Endodermal cell (in vitro differentiated cells): ENCODE data around the gene S1PR2. TPM values are rescaled to one million over a fixed set of nuclear protein-coding genes. Genes with fewer than 3 reads are reported as not detected.
A peak's percentile ranks its signal among the peaks of the same experiment; 100 is the strongest.

Source experiments
- DNase-seq: peaks from one replicate; pipeline ENCODE4 v3.0.0-alpha.2; 2017
- H3K27ac ChIP-seq: 2 replicates; pipeline ENCODE4 v1.5.1; 2013; ENCODE audit warnings: mild to moderate bottlenecking, low read depth, low read length, moderate library complexity
- H3K27me3 ChIP-seq: 2 replicates; pipeline ENCODE4 v1.6.1; 2013; ENCODE audit warnings: mild to moderate bottlenecking, low read length, moderate library complexity; ENCODE audit not compliant: insufficient read depth, control insufficient read depth, poor library complexity, severe bottlenecking
- H3K36me3 ChIP-seq: 2 replicates; pipeline ENCODE4 v1.7.0; 2013; ENCODE audit warnings: mild to moderate bottlenecking, low read length, moderate library complexity; ENCODE audit not compliant: control insufficient read depth, insufficient read depth
- H3K4me1 ChIP-seq: one replicate; pipeline ENCODE4 v1.7.0; 2013; ENCODE audit warnings: low read length; ENCODE audit not compliant: control insufficient read depth, insufficient read depth
- H3K4me3 ChIP-seq: 2 replicates; pipeline ENCODE4 v1.5.1; 2013; ENCODE audit warnings: mild to moderate bottlenecking, low read length, moderate library complexity
- H3K9ac ChIP-seq: 2 replicates; pipeline ENCODE4 v1.6.1; 2013; ENCODE audit warnings: mild to moderate bottlenecking, low read length, moderate library complexity; ENCODE audit not compliant: poor library complexity, severe bottlenecking; ENCODE audit errors: extremely low read depth
- H3K9me3 ChIP-seq: 2 replicates; pipeline ENCODE4 v1.6.1; 2013; ENCODE audit warnings: mild to moderate bottlenecking, low read length, moderate library complexity; ENCODE audit not compliant: control insufficient read depth
- H3K27ac Mint-ChIP-seq: 2 replicates; pipeline ENCODE4 v1.8.0; 2020; ENCODE audit warnings: mixed read lengths
- H3K27me3 Mint-ChIP-seq: 2 replicates; pipeline ENCODE4 v1.8.0; 2021; ENCODE audit warnings: mild to moderate bottlenecking, mixed read lengths; ENCODE audit not compliant: insufficient read depth
- H3K36me3 Mint-ChIP-seq: 2 replicates; pipeline ENCODE4 v1.8.0; 2020; ENCODE audit warnings: low read depth, mixed read lengths
- H3K4me1 Mint-ChIP-seq: 2 replicates; pipeline ENCODE4 v1.8.0; 2020; ENCODE audit warnings: mixed read lengths
- H3K4me3 Mint-ChIP-seq: 2 replicates; pipeline ENCODE4 v1.8.0; 2020; ENCODE audit warnings: mild to moderate bottlenecking, moderate library complexity, mixed read lengths
- H3K9me3 Mint-ChIP-seq: 2 replicates; pipeline ENCODE4 v1.8.0; 2020; ENCODE audit warnings: mild to moderate bottlenecking, mixed read lengths
- WGBS, 2 experiments: methylation state at CpG; one replicate each; pipeline versions ENCODE4 v1.1.5 to v1.1.7; 2013; ENCODE audit warnings: missing lambda C conversion rate in 2 of 2, mixed read lengths in 1 of 2; ENCODE audit not compliant: insufficient coverage in 1 of 2, insufficient read length in 1 of 2; 5-methylcytosine and 5-hydroxymethylcytosine counted together
- total RNA-seq, 2 donors: library from RNA; stranded (reverse); fragmentation: NEBNext Ultra II Directional in 1 of 2; extraction: Animal tissue kit (Norgen Biotek cat#: 25700) in 1 of 2; gene quantifications; 2 replicates in 1 of 2; 3 replicates in 1 of 2; pipeline ENCODE4 v1.2.1, GENCODE V29; 2021
- TF ChIP-seq, protein P1 (sequence below): fragments of 200-600 bp; sonication (generic); conservative IDR thresholded peaks from 2 replicates; pipeline ENCODE4 v1.5.0; 2021; ENCODE audit warnings: antibody characterized with exemption, mild to moderate bottlenecking

The S1PR2 gene
- total RNA-seq, 2 donors from 2014 or later: 11.0 to 16.4 TPM

- DNase-seq: no peak
- peak overlapping the region; percentile 81 for H3K27ac ChIP-seq
- TF ChIP-seq, protein P1, sequence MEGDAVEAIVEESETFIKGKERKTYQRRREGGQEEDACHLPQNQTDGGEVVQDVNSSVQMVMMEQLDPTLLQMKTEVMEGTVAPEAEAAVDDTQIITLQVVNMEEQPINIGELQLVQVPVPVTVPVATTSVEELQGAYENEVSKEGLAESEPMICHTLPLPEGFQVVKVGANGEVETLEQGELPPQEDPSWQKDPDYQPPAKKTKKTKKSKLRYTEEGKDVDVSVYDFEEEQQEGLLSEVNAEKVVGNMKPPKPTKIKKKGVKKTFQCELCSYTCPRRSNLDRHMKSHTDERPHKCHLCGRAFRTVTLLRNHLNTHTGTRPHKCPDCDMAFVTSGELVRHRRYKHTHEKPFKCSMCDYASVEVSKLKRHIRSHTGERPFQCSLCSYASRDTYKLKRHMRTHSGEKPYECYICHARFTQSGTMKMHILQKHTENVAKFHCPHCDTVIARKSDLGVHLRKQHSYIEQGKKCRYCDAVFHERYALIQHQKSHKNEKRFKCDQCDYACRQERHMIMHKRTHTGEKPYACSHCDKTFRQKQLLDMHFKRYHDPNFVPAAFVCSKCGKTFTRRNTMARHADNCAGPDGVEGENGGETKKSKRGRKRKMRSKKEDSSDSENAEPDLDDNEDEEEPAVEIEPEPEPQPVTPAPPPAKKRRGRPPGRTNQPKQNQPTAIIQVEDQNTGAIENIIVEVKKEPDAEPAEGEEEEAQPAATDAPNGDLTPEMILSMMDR: no peak
- no peaks in the 10 kb centered on the region for H3K36me3 ChIP-seq
- H3K27me3 ChIP-seq: no peaks in the 10 kb centered on the region
- no peak overlapping the region for H3K9ac ChIP-seq
- H3K4me1 ChIP-seq: no peaks in the 10 kb centered on the region
- H3K9me3 Mint-ChIP-seq: no peaks in the 10 kb centered on the region
- peaks cover 10% of the 10 kb centered on the region for H3K36me3 Mint-ChIP-seq
- H3K4me1 Mint-ChIP-seq: no peaks in the 10 kb centered on the region
- no peaks in the 10 kb centered on the region for H3K9me3 ChIP-seq
- whole genome bisulfite sequencing, 2 experiments: 76 to 100% methylated on average over 1 to 9 of the region's 13 CpGs
- no peaks in the 10 kb centered on the region for H3K27me3 Mint-ChIP-seq
- H3K4me3 Mint-ChIP-seq: no peak overlapping the region
- H3K27ac Mint-ChIP-seq: peak overlapping the region; percentile 79
- no peak overlapping the region for H3K4me3 ChIP-seq
These were observed 4.6 kb downstream of the S1PR2 start for GRCh38 chr19:10226376-10227025.

- Histone ChIP-seq H3K9ac (no peak overlapping the region), H3K27ac (no peak overlapping the region), H3K27me3 (no peaks in the 10 kb centered on the region), H3K4me1 (no peaks in the 10 kb centered on the region), H3K4me3 (no peak overlapping the region), H3K9me3 (no peaks in the 10 kb centered on the region), H3K36me3 (no peaks in the 10 kb centered on the region)
- Mint-ChIP-seq H3K4me3 (no peak overlapping the region), H3K36me3 (peaks cover 10% of the 10 kb centered on the region), H3K27ac (peak overlapping the region; percentile 79), H3K9me3 (no peaks in the 10 kb centered on the region), H3K4me1 (no peaks in the 10 kb centered on the region), H3K27me3 (no peaks in the 10 kb centered on the region)
- TF ChIP-seq, protein P1: no peak
- 94% methylated on average over 3 to 6 of the region's 6 CpGs for WGBS, 2 experiments
- no peak for DNase-seq
These were observed 5.1 kb downstream of the S1PR2 start for GRCh38 chr19:10226021-10226375.

DNA sequence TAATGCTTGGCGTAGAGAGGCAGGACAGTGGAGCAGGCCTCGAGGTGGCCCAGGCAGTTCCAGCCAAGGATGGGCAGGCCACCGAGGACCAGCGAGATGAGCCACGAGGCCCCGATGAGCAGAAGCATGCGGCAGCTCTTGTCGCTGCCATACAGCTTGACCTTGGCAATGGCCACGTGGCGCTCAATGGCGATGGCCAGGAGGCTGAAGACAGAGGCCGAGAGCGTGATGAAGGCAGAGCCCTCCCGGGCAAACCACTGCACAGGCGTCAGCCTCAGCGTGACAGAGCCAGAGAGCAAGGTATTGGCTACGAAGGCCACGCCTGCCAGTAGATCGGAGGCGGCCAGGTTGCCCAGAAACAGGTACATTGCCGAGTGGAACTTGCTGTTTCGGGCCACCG lies 6.8 kb downstream of the S1PR2 start:
- H3K27me3 ChIP-seq: no peaks in the 10 kb centered on the region
- no peak overlapping the region for H3K27ac ChIP-seq
- WGBS, 2 experiments: 91 to 95% methylated on average over 23 of the region's 23 CpGs
- H3K4me3 ChIP-seq: no peak overlapping the region
- H3K4me1 Mint-ChIP-seq: no peaks in the 10 kb centered on the region
- DNase-seq: no peak
- no peak overlapping the region for H3K27ac Mint-ChIP-seq
- H3K36me3 Mint-ChIP-seq: peaks cover 10% of the 10 kb centered on the region
- H3K9me3 ChIP-seq: no peaks in the 10 kb centered on the region
- H3K4me1 ChIP-seq: no peaks in the 10 kb centered on the region
- no peaks in the 10 kb centered on the region for H3K27me3 Mint-ChIP-seq
- H3K9ac ChIP-seq: no peak overlapping the region
- TF ChIP-seq, protein P1: no peak
- no peaks in the 10 kb centered on the region for H3K9me3 Mint-ChIP-seq
- no peak overlapping the region for H3K4me3 Mint-ChIP-seq
- H3K36me3 ChIP-seq: no peaks in the 10 kb centered on the region
